ENCODE results near the gene FERMT3.

The FERMT3 gene

GRCh38 chr11:64222651-64223000 is 16.1 kb downstream of the FERMT3 start:
- no peak for DNase-seq

GRCh38 chr11:64223001-64223651 is 16.6 kb downstream of the FERMT3 start:
- no peak for DNase-seq

GRCh38 chr11:64224151-64224890 is 17.8 kb downstream of the FERMT3 start:
- no peak for DNase-seq

- no peak for DNase-seq
Measured at GRCh38 chr11:64224891-64225607, 18.5 kb downstream of the FERMT3 start.

GRCh38 chr11:64225608-64226506 is 19.3 kb downstream of the FERMT3 start, which contains the start of the genes NUDT22 and TRPT1:
Gene NUDT22, plus strand, starts transcription at chr11:64226274. Its CDS starts 379 bp downstream, at chr11:64226653.
Gene TRPT1, minus strand, starts transcription at chr11:64226186. Its CDS starts 326 bp downstream, at chr11:64225860.
- peak; percentile 87 for DNase-seq

DNA sequence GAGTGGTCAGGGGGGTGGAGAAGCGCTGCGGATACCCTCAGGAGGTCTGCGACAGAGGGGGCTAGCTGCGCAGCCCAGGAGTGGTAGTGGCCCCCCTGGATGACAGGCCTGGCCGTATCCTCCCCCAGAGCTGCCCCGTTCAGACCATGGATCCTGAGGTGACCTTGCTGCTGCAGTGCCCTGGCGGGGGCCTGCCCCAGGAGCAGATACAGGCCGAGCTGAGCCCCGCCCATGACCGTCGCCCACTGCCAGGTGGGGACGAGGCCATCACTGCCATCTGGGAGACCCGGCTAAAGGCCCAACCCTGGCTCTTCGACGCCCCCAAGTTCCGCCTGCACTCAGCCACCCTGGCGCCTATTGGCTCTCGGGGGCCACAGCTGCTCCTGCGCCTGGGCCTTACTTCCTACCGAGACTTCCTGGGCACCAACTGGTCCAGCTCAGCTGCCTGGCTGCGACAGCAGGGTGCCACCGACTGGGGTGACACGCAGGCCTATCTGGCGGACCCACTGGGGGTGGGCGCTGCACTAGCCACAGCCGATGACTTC is 20.1 kb downstream of the FERMT3 start:
- DNase-seq = peak; percentile 52

- DNase-seq = no peak
Measured at GRCh38 chr11:64227405-64227956, 21.0 kb downstream of the FERMT3 start.

- no peak for DNase-seq
Measured at GRCh38 chr11:64229090-64229743, 22.7 kb downstream of the FERMT3 start.

DNA sequence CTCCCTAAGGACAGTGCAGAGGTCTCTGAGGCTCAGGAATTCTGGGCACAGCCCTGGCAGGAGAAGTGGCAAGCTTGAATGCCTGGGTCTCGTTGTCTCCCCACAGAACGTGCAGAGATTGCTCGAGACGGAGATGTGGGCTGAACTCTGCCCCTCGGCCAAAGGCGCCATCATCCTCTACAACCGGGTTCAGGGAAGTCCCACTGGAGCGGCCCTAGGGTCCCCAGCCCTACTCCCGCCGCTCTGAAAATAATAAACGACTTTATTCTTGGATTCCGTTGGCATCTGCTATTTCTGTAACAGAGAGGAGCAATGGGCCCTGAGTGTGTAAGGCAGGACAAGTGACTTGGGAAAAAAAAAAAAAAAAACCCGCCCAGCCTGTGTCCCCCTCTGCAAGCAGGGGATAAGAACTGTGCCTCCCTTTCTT is 23.2 kb downstream of the FERMT3 start:
- DNase-seq = no peak

DNA sequence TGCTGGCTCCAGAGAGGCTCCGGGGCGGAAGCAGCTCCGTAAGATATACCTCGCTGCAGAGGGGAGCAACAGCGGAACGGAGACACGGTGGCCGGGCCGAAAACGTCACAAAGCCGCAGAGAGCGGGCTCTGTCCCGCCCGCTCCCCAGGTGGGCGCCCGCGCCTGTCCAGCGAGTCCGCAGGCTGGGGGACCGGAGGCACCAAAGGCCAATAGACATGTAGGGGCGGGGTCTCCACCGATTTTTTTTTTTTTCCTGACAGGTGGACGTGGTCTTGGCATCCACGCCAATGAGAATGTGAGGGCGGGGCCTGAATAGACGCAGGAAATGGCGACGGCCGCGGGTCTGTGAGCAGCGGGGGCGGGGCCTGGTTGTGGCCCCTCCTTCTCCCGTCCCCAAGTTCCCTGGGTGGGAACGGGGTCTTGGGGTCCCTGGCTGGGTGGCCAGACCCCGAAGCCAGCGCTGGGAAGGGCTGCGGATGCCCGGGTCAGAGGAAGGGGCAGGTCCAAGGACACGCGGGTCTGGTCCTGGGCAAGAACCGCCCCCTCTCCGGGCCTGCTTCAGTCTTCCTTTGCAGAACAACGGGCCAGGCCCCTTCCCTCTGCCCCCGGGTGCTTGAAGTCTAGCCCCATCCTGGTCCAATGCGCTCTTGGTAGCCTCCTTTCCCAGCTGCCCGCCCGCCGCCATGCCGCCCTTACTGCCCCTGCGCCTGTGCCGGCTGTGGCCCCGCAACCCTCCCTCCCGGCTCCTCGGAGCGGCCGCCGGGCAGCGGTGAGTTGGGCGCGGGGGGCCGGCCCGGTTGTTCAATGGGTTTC is 23.9 kb downstream of the FERMT3 start, which contains the start of gene DNAJC4:
DNAJC4 (plus strand) TSS at position 378 of the 814 bp plus-strand sequence; CDS start at position 685, 307 bp downstream.
- DNase-seq = peak; percentile 87

GRCh38 chr11:64230985-64231365 is 24.5 kb downstream of the FERMT3 start:
- DNase-seq = no peak

DNA sequence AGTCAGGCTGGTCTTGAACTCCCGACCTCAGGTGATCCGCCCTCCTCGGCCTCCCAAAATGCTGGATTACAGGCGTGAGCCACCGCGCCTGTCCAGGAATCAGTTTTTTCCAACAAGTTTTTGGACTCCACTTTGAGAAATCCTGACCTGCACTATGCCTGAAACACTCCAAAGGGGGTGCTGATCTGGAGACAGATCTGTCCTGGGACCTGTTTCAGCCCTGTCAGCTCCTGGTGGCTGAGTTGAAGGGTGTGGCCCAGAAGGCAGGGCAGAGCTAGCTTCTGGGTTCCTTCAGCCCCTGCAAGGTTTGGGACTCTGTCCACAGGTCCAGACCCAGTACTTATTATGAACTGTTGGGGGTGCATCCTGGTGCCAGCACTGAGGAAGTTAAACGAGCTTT is 25.0 kb downstream of the FERMT3 start:
- DNase-seq = no peak

- no peak for DNase-seq
Measured at GRCh38 chr11:64232182-64232966, 25.9 kb downstream of the FERMT3 start.

DNA sequence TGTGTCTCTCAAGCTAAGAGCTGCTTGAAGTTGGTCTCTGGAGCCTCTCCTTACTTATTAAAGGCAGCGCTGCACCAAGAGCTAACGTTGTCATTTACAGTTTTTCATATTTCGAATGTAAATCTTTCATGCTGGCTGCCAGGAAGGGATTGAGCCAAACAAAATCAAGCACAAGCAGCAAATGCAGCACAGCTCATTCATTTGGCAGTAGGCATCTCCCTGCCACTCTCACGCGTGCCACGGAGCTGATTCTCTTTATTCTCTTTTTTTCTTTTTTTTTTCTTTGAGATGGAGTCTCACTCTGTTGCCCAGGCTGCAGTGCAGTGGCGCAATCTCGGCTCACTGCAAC is 26.4 kb downstream of the FERMT3 start:
- DNase-seq = no peak

GRCh38 chr11:64233913-64234586 is 27.5 kb downstream of the FERMT3 start, which contains the start of gene VEGFB:
Gene VEGFB, plus strand, starts transcription at chr11:64234584. Its CDS starts 250 bp downstream, at chr11:64234834.
- peak; percentile 65 for DNase-seq

DNA sequence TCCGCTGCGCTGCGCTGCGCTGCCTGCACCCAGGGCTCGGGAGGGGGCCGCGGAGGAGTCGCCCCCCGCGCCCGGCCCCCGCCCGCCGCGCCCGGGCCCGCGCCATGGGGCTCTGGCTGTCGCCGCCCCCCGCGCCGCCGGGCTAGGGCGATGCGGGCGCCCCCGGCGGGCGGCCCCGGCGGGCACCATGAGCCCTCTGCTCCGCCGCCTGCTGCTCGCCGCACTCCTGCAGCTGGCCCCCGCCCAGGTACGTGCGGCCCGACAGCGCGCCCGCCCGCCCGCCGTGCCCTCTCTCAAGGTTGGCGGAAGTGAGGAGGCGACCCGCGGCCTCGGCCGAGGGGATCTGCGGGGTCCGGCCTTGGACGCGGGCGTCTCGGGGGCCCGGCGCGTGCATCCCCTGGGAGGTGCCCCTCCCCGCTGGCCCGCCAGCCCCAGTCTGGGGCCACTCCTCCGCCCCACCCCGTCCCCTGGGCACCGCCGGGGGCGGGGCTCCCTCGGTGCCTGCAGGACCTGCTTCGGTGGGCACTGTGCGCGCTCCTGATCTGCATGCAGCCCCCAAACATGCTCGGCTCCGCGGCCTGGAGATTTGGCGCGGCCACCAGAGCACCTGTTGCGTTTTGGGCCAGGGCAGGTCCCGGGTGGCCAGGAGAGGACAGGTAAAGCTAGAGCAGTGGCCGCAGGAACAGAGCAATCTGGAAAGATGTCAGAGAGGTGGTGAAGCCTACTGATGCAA is 28.3 kb downstream of the FERMT3 start:
- DNase-seq = peak; percentile 35

DNA sequence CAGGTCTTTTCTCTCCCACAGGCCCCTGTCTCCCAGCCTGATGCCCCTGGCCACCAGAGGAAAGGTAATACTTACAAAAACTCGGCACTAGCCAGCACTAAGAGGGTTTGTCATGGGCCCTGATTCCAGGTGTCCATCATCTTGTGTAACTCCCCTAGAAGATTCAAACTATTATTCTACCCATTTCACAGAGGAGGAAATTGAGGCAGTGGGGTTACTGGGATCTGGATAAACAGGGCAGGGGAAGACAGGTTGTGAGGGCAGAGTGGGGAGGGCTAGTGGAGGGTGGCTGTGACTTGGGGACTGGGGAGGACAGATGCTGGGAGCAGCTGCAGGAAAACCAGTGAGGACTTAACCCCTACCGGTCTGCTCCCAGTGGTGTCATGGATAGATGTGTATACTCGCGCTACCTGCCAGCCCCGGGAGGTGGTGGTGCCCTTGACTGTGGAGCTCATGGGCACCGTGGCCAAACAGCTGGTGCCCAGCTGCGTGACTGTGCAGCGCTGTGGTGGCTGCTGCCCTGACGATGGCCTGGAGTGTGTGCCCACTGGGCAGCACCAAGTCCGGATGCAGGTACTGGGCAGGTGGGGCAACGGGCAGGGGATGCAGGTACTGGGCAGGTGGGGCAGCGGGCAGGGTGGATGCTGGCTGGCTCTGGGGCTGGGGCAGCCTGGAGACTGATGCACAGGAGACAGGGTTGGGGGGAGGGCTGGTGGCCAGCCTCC is 29.1 kb downstream of the FERMT3 start:
- no peak for DNase-seq
